HepG2 (cell line): ENCODE results near the gene CCDC170. TPM values are rescaled to one million over a fixed set of nuclear protein-coding genes. Genes with fewer than 3 reads are reported as not detected.

Experiments
- ATAC-seq: fragments of 200-7000 bp; cut with Tn5 transposase; 3 replicates; pipeline ENCODE4 v1.9.1; 2020; ENCODE audit warnings: mild to moderate bottlenecking, moderate library complexity
- BruUV-seq: library from RNA; stranded (reverse); fragments of 400-500 nt; replicated peaks from 2 replicates; lab custom pipeline; 2021; lab: Mats Ljungman, UMichigan
- CTCF ChIA-PET: fragments of 300-600 bp; formaldehyde crosslinking; extraction: SDS; loops from one replicate; lab custom pipeline; 2021; ENCODE audit warnings: low total read pairs, inconsistent platforms, low intra/inter-chr PET ratio; lab: Yijun Ruan, JAX
- POLR2A ChIA-PET: fragments of 350-600 bp; sonication (Branson Sonifier 250); formaldehyde crosslinking; loops from one replicate; lab custom pipeline; 2020; ENCODE audit warnings: antibody characterized with exemption, inconsistent platforms; lab: Yijun Ruan, JAX
- DNase-seq: peaks from one replicate; pipeline ENCODE4 v3.0.0-alpha.2; 2015; ENCODE audit warnings: low spot score
- FAIRE-seq: peaks from 3 replicates; lab custom pipeline; 2011; peaks lifted over from hg19 to GRCh38; lab: Jason Lieb, UNC
- H2AFZ ChIP-seq: one replicate; pipeline ENCODE4 v1.6.1; 2011; ENCODE audit warnings: low read length, inconsistent platforms
- H3K27ac ChIP-seq: fragments of 300-600 bp; 3 replicates; pipeline ENCODE4 v1.8.0; 2011; ENCODE audit warnings: mixed run types, mild to moderate bottlenecking, mixed read lengths, low read length, inconsistent platforms; ENCODE audit not compliant: insufficient read depth; ENCODE audit errors: extremely low read length
- H3K27me3 ChIP-seq, 2 experiments: fragments of 200-600 bp in 1 of 2; 2 replicates in 1 of 2; 3 replicates in 1 of 2; pipeline versions ENCODE4 v1.6.0 to v1.8.0; 2011; ENCODE audit warnings: low read length in 2 of 2, mild to moderate bottlenecking in 2 of 2, moderate library complexity in 2 of 2, inconsistent platforms in 1 of 2; ENCODE audit not compliant: insufficient read depth in 2 of 2, control insufficient read depth in 1 of 2
- H3K36me3 ChIP-seq, 2 experiments: fragments of 200-600 bp in 1 of 2; replicated peaks in 1 of 2; 2 replicates in 1 of 2; 3 replicates in 1 of 2; pipeline versions ENCODE4 v1.5.1 to v1.8.0; 2011; ENCODE audit warnings: low read length in 2 of 2, inconsistent platforms in 1 of 2; ENCODE audit not compliant: insufficient read depth in 2 of 2, control insufficient read depth in 1 of 2
- H3K4me1 ChIP-seq: 2 replicates; pipeline ENCODE4 v1.5.1; 2012; ENCODE audit warnings: low read length, inconsistent platforms; ENCODE audit not compliant: insufficient read depth
- H3K4me2 ChIP-seq: 2 replicates; pipeline ENCODE4 v1.6.0; 2011; ENCODE audit warnings: low read depth, low read length, inconsistent platforms
- H3K4me3 ChIP-seq, 3 experiments: fragments of 200-600 bp in 1 of 3; sonication (generic), shearing (Covaris generic) in 1 of 3; replicated peaks in 1 of 3; 2 replicates each; pipeline ENCODE4 v1.5.1; 2011 to 2016; ENCODE audit warnings: low read length in 3 of 3, inconsistent platforms in 2 of 3, low read depth in 2 of 3, mild to moderate bottlenecking in 2 of 3, control low read depth in 1 of 3, mixed read lengths in 1 of 3; ENCODE audit not compliant: insufficient read depth in 1 of 3
- H3K79me2 ChIP-seq: one replicate; pipeline ENCODE4 v1.6.1; 2011; ENCODE audit warnings: low read length, inconsistent platforms; ENCODE audit not compliant: insufficient read depth
- H3K9ac ChIP-seq: 2 replicates; pipeline ENCODE4 v1.6.0; 2011; ENCODE audit warnings: mild to moderate bottlenecking, low read depth, low read length, inconsistent platforms; ENCODE audit not compliant: insufficient read depth
- H3K9me3 ChIP-seq: 2 replicates; pipeline ENCODE4 v1.5.1; 2012; ENCODE audit warnings: mild to moderate bottlenecking, low read length
- H4K20me1 ChIP-seq: 2 replicates; pipeline ENCODE4 v1.6.0; 2011; ENCODE audit warnings: inconsistent platforms, mild to moderate bottlenecking, low read length, moderate library complexity; ENCODE audit not compliant: insufficient read depth
- HNRNPUL1 ChIP-seq: fragments of 200-400 bp; formaldehyde crosslinking; IDR thresholded peaks from 2 replicates; pipeline ENCODE4 v1.6.1; 2017; ENCODE audit warnings: low read depth, mild to moderate bottlenecking, low read length, moderate library complexity
- IRF2 ChIP-seq: IDR thresholded peaks from 2 replicates; pipeline ENCODE4 v1.6.1; 2018; ENCODE audit warnings: missing genetic modification reagents, missing compliant biosample characterization
- MAFF ChIP-seq: IDR thresholded peaks from 2 replicates; pipeline ENCODE4 v1.6.1; 2011; ENCODE audit warnings: low read depth, low read length, improper control_type of control experiment
- MAFK ChIP-seq, 2 experiments: IDR thresholded peaks in 1 of 2; conservative IDR thresholded peaks in 1 of 2; 2 replicates each; pipeline ENCODE4 v1.6.1; 2011; ENCODE audit warnings: improper control_type of control experiment in 2 of 2, low read length in 2 of 2
- NONO ChIP-seq, 2 experiments: fragments of 450-650 bp in 1 of 2; sonication (generic) in 1 of 2; formaldehyde crosslinking in 1 of 2; IDR thresholded peaks in 1 of 2; conservative IDR thresholded peaks in 1 of 2; 2 replicates each; pipeline versions ENCODE4 v1.6.1 to v1.8.0; 2017 to 2022; ENCODE audit warnings: mild to moderate bottlenecking in 1 of 2, missing genetic modification reagents in 1 of 2, moderate library complexity in 1 of 2
- PCBP2 ChIP-seq: fragments of 200-400 bp; formaldehyde crosslinking; optimal IDR thresholded peaks from 2 replicates; pipeline ENCODE3; 2018; ENCODE audit warnings: low read length, low read depth; ENCODE audit not compliant: poor library complexity, severe bottlenecking
- SCMH1 ChIP-seq: sonication (generic); formaldehyde crosslinking; IDR thresholded peaks from 2 replicates; pipeline ENCODE4 v1.9.0; 2021; ENCODE audit warnings: missing genetic modification reagents, mild to moderate bottlenecking, borderline replicate concordance
- STAG1 ChIP-seq: sonication (generic); formaldehyde crosslinking; IDR thresholded peaks from 2 replicates; pipeline ENCODE4 v1.4.0; 2020; ENCODE audit warnings: missing genetic modification reagents
- ZNF446 ChIP-seq: sonication (generic); formaldehyde crosslinking; IDR thresholded peaks from 2 replicates; pipeline ENCODE4 v1.5.0; 2020; ENCODE audit warnings: mild to moderate bottlenecking, missing genetic modification reagents
- ZNF678 ChIP-seq: sonication (generic); formaldehyde crosslinking; IDR thresholded peaks from 2 replicates; pipeline ENCODE4 v1.4.0; 2020; ENCODE audit warnings: mild to moderate bottlenecking, missing genetic modification reagents
- ZNF772 ChIP-seq: sonication (generic); formaldehyde crosslinking; IDR thresholded peaks from 2 replicates; pipeline ENCODE4 v1.5.0; 2020; ENCODE audit warnings: mild to moderate bottlenecking, missing genetic modification reagents
- ZSCAN21 ChIP-seq: sonication (generic); formaldehyde crosslinking; IDR thresholded peaks from 2 replicates; pipeline ENCODE4 v1.8.0; 2022; ENCODE audit warnings: mild to moderate bottlenecking, missing genetic modification reagents, moderate library complexity, borderline replicate concordance
- WGBS: methylation state at CpG from one replicate; pipeline ENCODE4 v1.1.6; 2017; ENCODE audit warnings: low lambda C conversion rate; 5-methylcytosine and 5-hydroxymethylcytosine counted together
- in situ Hi-C: cut with HindIII; loops from 2 replicates; pipeline ENCODE4 v1.10.0; 2017; ENCODE audit warnings: low pct_unique_long_range_greater_than_20kb; ENCODE audit not compliant: extremely low pct_ligation_motif_present
- intact Hi-C: fragments of 100-400 bp; cut with micrococcal nuclease; formaldehyde crosslinking; loops from one replicate; pipeline ENCODE4 v1.10.0; 2022; ENCODE audit not compliant: unreplicated experiment
- polyA plus RNA-seq, 8 experiments: library from polyadenylated mRNA; depleted of rRNA in 3 of 8; stranded (reverse) in 7 of 8; unstranded in 1 of 8; fragments of >200 nt; fragmentation: Illumina TruSeq in 4 of 8; extraction: Trizol in 4 of 8; gene quantifications; 2 replicates each; pipeline versions ENCODE4 v1.2.1 to v1.2.3, GENCODE V29; 2011 to 2016; ENCODE audit warnings: low read depth in 4 of 8, missing spikeins in 1 of 8, mixed read lengths in 1 of 8; ENCODE audit not compliant: insufficient read depth in 1 of 8
- total RNA-seq, 5 experiments: library from RNA; depleted of rRNA; stranded (reverse); fragments of >200 nt; fragmentation: Illumina TruSeq; extraction: Trizol; gene quantifications; 2 replicates each; pipeline ENCODE4 v1.2.3, GENCODE V29; 2016; ENCODE audit warnings: low read depth in 1 of 5
- TF ChIP-seq, protein P1 (sequence below): sonication (generic); formaldehyde crosslinking; IDR thresholded peaks from 2 replicates; pipeline ENCODE4 v1.4.0; 2020; ENCODE audit warnings: missing genetic modification reagents, mild to moderate bottlenecking, borderline replicate concordance
- TF ChIP-seq, protein P2 (sequence below): sonication (generic); formaldehyde crosslinking; IDR thresholded peaks from 2 replicates; pipeline ENCODE4 v1.5.0; 2020; ENCODE audit warnings: missing genetic modification reagents

CCDC170 gene
- total and polyA plus RNA-seq, 2 of the 13 experiments (the other 11 are each of a cell fraction or from before 2014, with no cell fraction given), result 0.90 to 5.1 TPM

DNA sequence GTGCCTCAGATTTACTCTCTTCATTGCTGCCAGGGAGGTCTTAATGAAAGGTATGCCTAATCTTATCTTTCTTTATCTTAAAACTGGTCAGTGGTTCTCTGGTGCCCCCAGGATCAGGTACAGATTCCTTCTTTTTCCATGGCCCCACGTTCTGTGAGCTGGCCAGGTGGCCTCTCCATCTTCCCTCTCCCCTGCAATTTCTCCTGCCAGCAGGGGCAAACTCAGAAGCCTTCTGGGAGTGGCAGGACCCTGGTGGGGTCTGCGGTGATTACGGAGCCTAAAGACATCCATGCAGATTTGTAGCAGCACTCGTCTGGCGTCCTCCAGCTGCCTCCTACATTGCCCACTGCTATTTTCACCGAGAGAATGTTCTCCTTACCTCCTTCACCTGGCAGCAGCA, 95.8 kb downstream of the CCDC170 start:
- TF ChIP-seq, protein P1, sequence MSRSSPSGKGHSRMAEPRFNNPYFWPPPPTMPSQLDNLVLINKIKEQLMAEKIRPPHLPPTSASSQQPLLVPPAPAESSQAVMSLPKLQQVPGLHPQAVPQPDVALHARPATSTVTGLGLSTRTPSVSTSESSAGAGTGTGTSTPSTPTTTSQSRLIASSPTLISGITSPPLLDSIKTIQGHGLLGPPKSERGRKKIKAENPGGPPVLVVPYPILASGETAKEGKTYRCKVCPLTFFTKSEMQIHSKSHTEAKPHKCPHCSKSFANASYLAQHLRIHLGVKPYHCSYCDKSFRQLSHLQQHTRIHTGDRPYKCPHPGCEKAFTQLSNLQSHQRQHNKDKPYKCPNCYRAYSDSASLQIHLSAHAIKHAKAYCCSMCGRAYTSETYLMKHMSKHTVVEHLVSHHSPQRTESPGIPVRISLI (CRISPR knock-in tag), result no peak
- TF ChIP-seq STAG1 (CRISPR knock-in tag) (peak; percentile 46), ZNF772 (CRISPR knock-in tag) (no peak)
- FAIRE-seq, result no peak
- Histone ChIP-seq H3K27me3 (no peaks in the 10 kb centered on the region), H4K20me1 (no peaks in the 10 kb centered on the region), H3K36me3 (no peaks in the 10 kb centered on the region), H3K79me2 (no peaks in the 10 kb centered on the region), H2AFZ (no peak overlapping the region), H3K4me1 (peaks cover 9% of the 10 kb centered on the region; the same call in 1 of the 2 replicates), H3K9me3 (peaks cover 7% of the 10 kb centered on the region), H3K27ac (no peak overlapping the region), H3K4me3 (no peak overlapping the region), H3K9ac (no peak overlapping the region), H3K4me2 (no peak overlapping the region)
- intact Hi-C loops, result no loop called here
- no peak for DNase-seq
- CTCF ChIA-PET, result no interaction called here
- in situ Hi-C loops, result no loop called here
- ATAC-seq, result peak; percentile 35; the same call in 2 of the 3 replicates
- no TSS peak for BruUV-seq
- WGBS, result 79% methylated on average over 6 of the region's 6 CpGs
- POLR2A ChIA-PET, result no interaction called here

DNA sequence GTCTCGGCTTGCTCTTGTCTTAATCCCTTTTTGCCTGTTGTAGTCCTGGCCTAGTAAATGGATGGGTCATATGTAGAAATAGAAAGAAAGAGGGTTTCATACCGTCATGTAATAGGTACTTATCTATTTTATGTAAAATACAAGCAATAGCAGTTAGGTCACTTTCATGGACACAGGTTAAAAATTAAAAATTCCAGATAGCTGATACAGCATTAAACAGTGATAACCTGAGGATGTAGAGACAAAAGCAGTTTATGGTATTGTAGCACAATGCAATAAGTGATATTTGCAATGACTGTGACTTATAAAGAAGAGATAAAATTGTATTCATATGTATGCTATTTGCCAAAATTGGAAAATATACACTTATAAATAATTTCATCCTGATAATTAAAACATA, 96.9 kb downstream of the CCDC170 start:
- no peak overlapping the region for H3K9ac ChIP-seq
- in situ Hi-C loops (no loop called here), intact Hi-C loops (no loop called here)
- FAIRE-seq, result no peak
- H3K4me3 ChIP-seq, result no peak overlapping the region
- no peak overlapping the region for H3K4me2 ChIP-seq
- peaks cover 9% of the 10 kb centered on the region; the same call in 1 of the 2 replicates for H3K4me1 ChIP-seq
- H4K20me1 ChIP-seq, result no peaks in the 10 kb centered on the region
- no peak for DNase-seq
- no TSS peak for BruUV-seq
- peaks cover 7% of the 10 kb centered on the region for H3K9me3 ChIP-seq
- POLR2A ChIA-PET, result no interaction called here
- no peak overlapping the region for H2AFZ ChIP-seq
- ATAC-seq, result no peak
- no peak for TF ChIP-seq IRF2 (CRISPR knock-in tag)
- no peak for TF ChIP-seq PCBP2
- TF ChIP-seq ZNF678, result no peak
- TF ChIP-seq, protein P2, sequence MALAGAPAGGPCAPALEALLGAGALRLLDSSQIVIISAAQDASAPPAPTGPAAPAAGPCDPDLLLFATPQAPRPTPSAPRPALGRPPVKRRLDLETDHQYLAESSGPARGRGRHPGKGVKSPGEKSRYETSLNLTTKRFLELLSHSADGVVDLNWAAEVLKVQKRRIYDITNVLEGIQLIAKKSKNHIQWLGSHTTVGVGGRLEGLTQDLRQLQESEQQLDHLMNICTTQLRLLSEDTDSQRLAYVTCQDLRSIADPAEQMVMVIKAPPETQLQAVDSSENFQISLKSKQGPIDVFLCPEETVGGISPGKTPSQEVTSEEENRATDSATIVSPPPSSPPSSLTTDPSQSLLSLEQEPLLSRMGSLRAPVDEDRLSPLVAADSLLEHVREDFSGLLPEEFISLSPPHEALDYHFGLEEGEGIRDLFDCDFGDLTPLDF (CRISPR knock-in tag), result no peak
- TF ChIP-seq MAFF, result peak; percentile 27; the same call in 1 of the 2 replicates
- no peak for TF ChIP-seq SCMH1 (CRISPR knock-in tag)
- no peak for TF ChIP-seq NONO (IDR thresholded peaks at IDR 0.05)
- no peak for TF ChIP-seq NONO (CRISPR knock-in tag; conservative IDR thresholded peaks at IDR 0.05)
- TF ChIP-seq ZSCAN21, result no peak
- no peak for TF ChIP-seq HNRNPUL1
- no peak for TF ChIP-seq ZNF446
- peak; percentile 16 to 66; a peak in 2 of 4 replicates for TF ChIP-seq MAFK (conservative IDR thresholded peaks at IDR 0.05 in 1 of 2, IDR thresholded peaks at IDR 0.05 in 1 of 2; ENCODE audit: low read length in 2 of 2)
- WGBS, result 76% methylated on average over 2 of the region's 2 CpGs
- H3K36me3 ChIP-seq, result no peaks in the 10 kb centered on the region
- CTCF ChIA-PET, result no interaction called here
- no peaks in the 10 kb centered on the region for H3K79me2 ChIP-seq
- H3K27me3 ChIP-seq, result no peaks in the 10 kb centered on the region
- H3K27ac ChIP-seq, result no peak overlapping the region
